ENCODE results near the gene FSIP1.

GRCh38 chr15:39672184-39672583, 110.5 kb downstream of the FSIP1 start:
- TF ChIP-seq NFE2L2 (conservative IDR thresholded peaks at IDR 0.05; ENCODE audit: low read length) (no peak), JUNB (IDR thresholded peaks at IDR 0.05) (no peak), BHLHE40 (IDR thresholded peaks at IDR 0.05; ENCODE audit: low read depth, low read length) (no peak), CTCF (IDR thresholded peaks at IDR 0.05) (no peak), EP300 (IDR thresholded peaks at IDR 0.05) (no peak), REST (IDR thresholded peaks at IDR 0.05) (no peak), SMC3 (IDR thresholded peaks at IDR 0.05) (no peak), CHD2 (IDR thresholded peaks at IDR 0.05; ENCODE audit: low read length, partially characterized antibody) (no peak), HDAC2 (IDR thresholded peaks at IDR 0.05) (no peak), POLR2A (IDR thresholded peaks at IDR 0.05; ENCODE audit: low read length) (no peak), ZFP36 (IDR thresholded peaks at IDR 0.05; ENCODE audit: borderline replicate concordance, partially characterized antibody) (no peak), HES2 (IDR thresholded peaks at IDR 0.05) (no peak), MYC (IDR thresholded peaks at IDR 0.05; ENCODE audit: borderline replicate concordance, low read length) (no peak)
